HepG2 (cell line): ENCODE measurements around the gene PDC. TPM values are rescaled to one million over a fixed set of nuclear protein-coding genes. Genes with fewer than 3 reads are reported as not detected.

Experiments
- ASH2L ChIP-seq: fragments of 300-600, 200-600 bp; sonication (generic); IDR thresholded peaks from 2 replicates; pipeline ENCODE4 v1.7.0; 2017; ENCODE audit warnings: low read depth, mild to moderate bottlenecking, moderate library complexity, mixed read lengths, low read length; ENCODE audit not compliant: insufficient read length
- ATF7 ChIP-seq, 2 experiments: fragments of 450-650 bp in 1 of 2; sonication (generic) in 1 of 2; formaldehyde crosslinking in 1 of 2; IDR thresholded peaks; 2 replicates each; pipeline versions ENCODE4 v1.4.0 to v1.6.1; 2016 to 2020; ENCODE audit warnings: antibody characterized with exemption in 1 of 2, mild to moderate bottlenecking in 1 of 2, missing genetic modification reagents in 1 of 2
- HDAC6 ChIP-seq: fragments of 200-600 bp; sonication (generic); IDR thresholded peaks from 2 replicates; pipeline ENCODE4 v1.7.0; 2017; ENCODE audit warnings: mild to moderate bottlenecking, antibody characterized with exemption, low read length, low read depth
- RELA ChIP-seq: sonication (generic); formaldehyde crosslinking; IDR thresholded peaks from 2 replicates; pipeline ENCODE4 v1.4.0; 2020; ENCODE audit warnings: missing genetic modification reagents
- SMC3 ChIP-seq: IDR thresholded peaks from 2 replicates; pipeline ENCODE4 v1.6.1; 2011; ENCODE audit warnings: low read length, improper control_type of control experiment
- TBL1XR1 ChIP-seq: fragments of 150-350 bp; IDR thresholded peaks from 2 replicates; pipeline ENCODE4 v1.6.1; 2014; ENCODE audit warnings: borderline replicate concordance, low read length; ENCODE audit not compliant: partially characterized antibody
- TFAP4 ChIP-seq: sonication (generic); IDR thresholded peaks from 2 replicates; pipeline ENCODE4 v1.6.1; 2016; ENCODE audit warnings: low read depth, borderline replicate concordance
- ZBTB40 ChIP-seq, 2 experiments: fragments of 450-650 bp in 1 of 2; sonication (generic) in 1 of 2; formaldehyde crosslinking in 1 of 2; IDR thresholded peaks; 2 replicates each; pipeline versions ENCODE4 v1.6.1 to v1.8.0; 2016 to 2022; ENCODE audit warnings: antibody characterized with exemption in 1 of 2, mild to moderate bottlenecking in 1 of 2, missing genetic modification reagents in 1 of 2
- ZFX ChIP-seq: sonication (generic); formaldehyde crosslinking; IDR thresholded peaks from 2 replicates; pipeline ENCODE4 v1.4.0; 2020; ENCODE audit warnings: mild to moderate bottlenecking, low read depth, missing genetic modification reagents, moderate library complexity
- ZNF775 ChIP-seq: sonication (generic); formaldehyde crosslinking; IDR thresholded peaks from 2 replicates; pipeline ENCODE4 v1.4.0; 2020; ENCODE audit warnings: missing genetic modification reagents, mild to moderate bottlenecking, moderate library complexity, borderline replicate concordance
- polyA plus RNA-seq, 8 experiments: library from polyadenylated mRNA; depleted of rRNA in 3 of 8; stranded (reverse) in 7 of 8; unstranded in 1 of 8; fragments of >200 nt; fragmentation: Illumina TruSeq in 4 of 8; extraction: Trizol in 4 of 8; gene quantifications; 2 replicates each; pipeline versions ENCODE4 v1.2.1 to v1.2.3, GENCODE V29; 2011 to 2016; ENCODE audit warnings: low read depth in 4 of 8, missing spikeins in 1 of 8, mixed read lengths in 1 of 8; ENCODE audit not compliant: insufficient read depth in 1 of 8
- total RNA-seq, 5 experiments: library from RNA; depleted of rRNA; stranded (reverse); fragments of >200 nt; fragmentation: Illumina TruSeq; extraction: Trizol; gene quantifications; 2 replicates each; pipeline ENCODE4 v1.2.3, GENCODE V29; 2016; ENCODE audit warnings: low read depth in 1 of 5

Gene PDC
- total and polyA plus RNA-seq, 2 of the 13 experiments (the other 11 are each of a cell fraction or from before 2014, with no cell fraction given) = not detected

GRCh38 chr1:186482661-186483255 lies 21.8 kb upstream of the PDC start (continued):
- no peak for TF ChIP-seq ZBTB40 (IDR thresholded peaks at IDR 0.05)
- no peak for TF ChIP-seq ZBTB40 (CRISPR knock-in tag; IDR thresholded peaks at IDR 0.05)
- TF ChIP-seq SMC3 = peak; percentile 79
- TF ChIP-seq ATF7 (IDR thresholded peaks at IDR 0.05) = no peak
- no peak for TF ChIP-seq ATF7 (CRISPR knock-in tag; IDR thresholded peaks at IDR 0.05)
- TF ChIP-seq ASH2L = no peak
- no peak for TF ChIP-seq TBL1XR1
- no peak for TF ChIP-seq ZNF775
- TF ChIP-seq TFAP4 = peak; percentile 45; the same call in 1 of the 2 replicates
- no peak for TF ChIP-seq ZFX (CRISPR knock-in tag)
- TF ChIP-seq RELA (CRISPR knock-in tag) = no peak
- TF ChIP-seq HDAC6 = no peak
